ENCODE results near the gene ZACN.
"Not testable (repeated sequence)": the region's sequence is repeated elsewhere in the genome, so short reads cannot be mapped to it uniquely, and the experiment has no call there.

Gene ZACN

GRCh38 chr17:76076146-76076764 is 2.7 kb upstream of the ZACN start:
- H2AFZ ChIP-seq (ENCODE audit: low read length): no peak overlapping the region

GRCh38 chr17:76076765-76077583 is 2.0 kb upstream of the ZACN start:
- H3K27me3 ChIP-seq (replicated peaks; ENCODE audit: insufficient read depth, low read length): peaks cover 61% of the 10 kb centered on the region
- H3K9me2 ChIP-seq (replicated peaks; ENCODE audit: insufficient read depth, low read length): no peaks in the 10 kb centered on the region
- H3K36me3 ChIP-seq (replicated peaks; ENCODE audit: insufficient read depth, low read length): no peaks in the 10 kb centered on the region
- no peak overlapping the region for H3K4me2 ChIP-seq (ENCODE audit: low read depth, low read length)
- no peak overlapping the region for H3K27ac ChIP-seq (ENCODE audit: low read length)
- H3K4me1 ChIP-seq (ENCODE audit: low read length): no peaks in the 10 kb centered on the region
- no peak overlapping the region for H3K4me3 ChIP-seq (ENCODE audit: low read length)
- H3K79me2 ChIP-seq (ENCODE audit: low read length): peaks cover 10% of the 10 kb centered on the region
- DNase-seq: no peak
- H3K9me3 ChIP-seq (replicated peaks; ENCODE audit: insufficient read depth, low read length): no peaks in the 10 kb centered on the region
- no peak for TF ChIP-seq EZH2phosphoT487 (IDR thresholded peaks at IDR 0.05; ENCODE audit: low read length)
- TF ChIP-seq EZH2 (optimal IDR thresholded peaks at IDR 0.05; ENCODE audit: low read depth, low read length): no peak
- no peak for TF ChIP-seq CTCF (IDR thresholded peaks at IDR 0.05; ENCODE audit: low read length)
- no peak overlapping the region for H2AFZ ChIP-seq (ENCODE audit: low read length)
- no peak overlapping the region for H3K9ac ChIP-seq (ENCODE audit: low read length)
- H4K20me1 ChIP-seq (ENCODE audit: insufficient read depth, low read length): no peaks in the 10 kb centered on the region
- H3F3A ChIP-seq (ENCODE audit: insufficient read depth, low read length): no peaks in the 10 kb centered on the region; the same call in 1 of the 2 replicates

More at GRCh38 chr17:76076146-76076764, 2.7 kb upstream of the ZACN start:
- no peaks in the 10 kb centered on the region; the same call in 1 of the 2 replicates for H3F3A ChIP-seq (ENCODE audit: insufficient read depth, low read length)
- H3K36me3 ChIP-seq (replicated peaks; ENCODE audit: insufficient read depth, low read length): no peaks in the 10 kb centered on the region
- no peak overlapping the region for H3K9ac ChIP-seq (ENCODE audit: low read length)
- no peak overlapping the region for H3K4me3 ChIP-seq (ENCODE audit: low read length)
- H3K9me2 ChIP-seq (replicated peaks; ENCODE audit: insufficient read depth, low read length): no peaks in the 10 kb centered on the region
- H3K4me1 ChIP-seq (ENCODE audit: low read length): no peaks in the 10 kb centered on the region
- H3K27ac ChIP-seq (ENCODE audit: low read length): no peak overlapping the region
- no peaks in the 10 kb centered on the region for H3K9me3 ChIP-seq (replicated peaks; ENCODE audit: insufficient read depth, low read length)
- no peak overlapping the region for H3K4me2 ChIP-seq (ENCODE audit: low read depth, low read length)
- H4K20me1 ChIP-seq (ENCODE audit: insufficient read depth, low read length): no peaks in the 10 kb centered on the region
- TF ChIP-seq EZH2 (optimal IDR thresholded peaks at IDR 0.05; ENCODE audit: low read depth, low read length) (no peak), EZH2phosphoT487 (IDR thresholded peaks at IDR 0.05; ENCODE audit: low read length) (no peak), CTCF (IDR thresholded peaks at IDR 0.05; ENCODE audit: low read length) (no peak)
- H3K79me2 ChIP-seq (ENCODE audit: low read length): peaks cover 17% of the 10 kb centered on the region
- H3K27me3 ChIP-seq (replicated peaks; ENCODE audit: insufficient read depth, low read length): peaks cover 61% of the 10 kb centered on the region
- no peak for DNase-seq

- no peaks in the 10 kb centered on the region for H3K4me1 ChIP-seq (ENCODE audit: low read length)
- no peaks in the 10 kb centered on the region for H3K9me2 ChIP-seq (replicated peaks; ENCODE audit: insufficient read depth, low read length)
- no peak for DNase-seq
- H3K4me3 ChIP-seq (ENCODE audit: low read length): no peak overlapping the region
- TF ChIP-seq CTCF (IDR thresholded peaks at IDR 0.05; ENCODE audit: low read length) (no peak), EZH2 (optimal IDR thresholded peaks at IDR 0.05; ENCODE audit: low read depth, low read length) (no peak), EZH2phosphoT487 (IDR thresholded peaks at IDR 0.05; ENCODE audit: low read length) (no peak)
- H3K27me3 ChIP-seq (replicated peaks; ENCODE audit: insufficient read depth, low read length): peaks cover 61% of the 10 kb centered on the region
- no peak overlapping the region for H3K27ac ChIP-seq (ENCODE audit: low read length)
- no peak overlapping the region for H2AFZ ChIP-seq (ENCODE audit: low read length)
- H3K9ac ChIP-seq (ENCODE audit: low read length): no peak overlapping the region
- H3K79me2 ChIP-seq (ENCODE audit: low read length): peaks cover 3% of the 10 kb centered on the region
- H4K20me1 ChIP-seq (ENCODE audit: insufficient read depth, low read length): no peaks in the 10 kb centered on the region
- no peaks in the 10 kb centered on the region for H3F3A ChIP-seq (ENCODE audit: insufficient read depth, low read length)
- H3K9me3 ChIP-seq (replicated peaks; ENCODE audit: insufficient read depth, low read length): no peaks in the 10 kb centered on the region
- H3K36me3 ChIP-seq (replicated peaks; ENCODE audit: insufficient read depth, low read length): no peaks in the 10 kb centered on the region
- H3K4me2 ChIP-seq (ENCODE audit: low read depth, low read length): no peak overlapping the region
These were observed 1.3 kb upstream of the ZACN start for GRCh38 chr17:76077584-76078110.

GRCh38 chr17:76078370-76078769 is 612 bp upstream of the ZACN start:
- not testable (repeated sequence) for H3K79me2 ChIP-seq (ENCODE audit: low read length); DNase-seq; H3K9ac ChIP-seq (ENCODE audit: low read length); H3K4me3 ChIP-seq (ENCODE audit: low read length); H3K9me3 ChIP-seq (replicated peaks; ENCODE audit: insufficient read depth, low read length); H4K20me1 ChIP-seq (ENCODE audit: insufficient read depth, low read length); H3K4me1 ChIP-seq (ENCODE audit: low read length); H3K9me2 ChIP-seq (replicated peaks; ENCODE audit: insufficient read depth, low read length); H3K36me3 ChIP-seq (replicated peaks; ENCODE audit: insufficient read depth, low read length); H3K27ac ChIP-seq (ENCODE audit: low read length); H2AFZ ChIP-seq (ENCODE audit: low read length); H3K4me2 ChIP-seq (ENCODE audit: low read depth, low read length); H3F3A ChIP-seq (ENCODE audit: insufficient read depth, low read length)
- peaks cover 61% of the 10 kb centered on the region for H3K27me3 ChIP-seq (replicated peaks; ENCODE audit: insufficient read depth, low read length)

All from MM.1S (cell line).